Mesenchymal stem cell (in vitro differentiated cells and primary cell): Measurements from ENCODE around the gene LRRC19.

Source experiments
- DNase-seq: peaks from one replicate; pipeline ENCODE4 v3.0.0-alpha.2; 2013
- H2AFZ ChIP-seq: one replicate; pipeline ENCODE4 v1.6.1; 2013; ENCODE audit warnings: low read depth, mild to moderate bottlenecking, control low read depth, inconsistent platforms, low read length, moderate library complexity
- H2AK5ac ChIP-seq: 2 replicates; pipeline ENCODE4 v1.6.1; 2013; ENCODE audit warnings: low read length, moderate library complexity, mild to moderate bottlenecking, inconsistent platforms; ENCODE audit not compliant: severe bottlenecking
- H2BK120ac ChIP-seq: one replicate; pipeline ENCODE4 v1.6.1; 2013; ENCODE audit warnings: low read depth, mild to moderate bottlenecking, inconsistent platforms, low read length, moderate library complexity
- H2BK12ac ChIP-seq, 2 experiments: one replicate each; pipeline ENCODE4 v1.6.1; 2013; ENCODE audit warnings: inconsistent platforms in 2 of 2, low read length in 2 of 2, mild to moderate bottlenecking in 2 of 2, moderate library complexity in 2 of 2, control low read depth in 1 of 2
- H2BK15ac ChIP-seq: one replicate; pipeline ENCODE4 v1.6.1; 2013; ENCODE audit warnings: mild to moderate bottlenecking, low read depth, inconsistent platforms; ENCODE audit not compliant: poor library complexity, severe bottlenecking
- H2BK5ac ChIP-seq: 2 replicates; pipeline ENCODE4 v1.6.1; 2013; ENCODE audit warnings: low read depth, mild to moderate bottlenecking, low read length, control low read depth, inconsistent platforms; ENCODE audit not compliant: poor library complexity, severe bottlenecking
- H3K14ac ChIP-seq, 2 experiments: one replicate each; pipeline ENCODE4 v1.6.1; 2013; ENCODE audit warnings: inconsistent platforms in 2 of 2, low read length in 2 of 2, control low read depth in 1 of 2, mild to moderate bottlenecking in 1 of 2, moderate library complexity in 1 of 2
- H3K18ac ChIP-seq, 2 experiments: one replicate each; pipeline ENCODE4 v1.6.1; 2013; ENCODE audit warnings: inconsistent platforms in 2 of 2, low read length in 2 of 2, control low read depth in 1 of 2, low read depth in 1 of 2, mild to moderate bottlenecking in 1 of 2
- H3K23ac ChIP-seq, 2 experiments: one replicate each; pipeline ENCODE4 v1.6.1; 2013; ENCODE audit warnings: inconsistent platforms in 2 of 2, low read length in 2 of 2, mild to moderate bottlenecking in 2 of 2, moderate library complexity in 2 of 2, control low read depth in 1 of 2
- H3K27ac ChIP-seq: 2 replicates; pipeline ENCODE4 v1.5.1; 2013; ENCODE audit warnings: mild to moderate bottlenecking, moderate library complexity, low read length, control low read depth, inconsistent platforms; ENCODE audit not compliant: poor library complexity, severe bottlenecking
- H3K27me3 ChIP-seq, 2 experiments: 2 replicates each; pipeline versions ENCODE4 v1.6.1 to v1.7.0; 2013; ENCODE audit warnings: low read length in 2 of 2, mild to moderate bottlenecking in 2 of 2, moderate library complexity in 2 of 2, control low read depth in 1 of 2, inconsistent platforms in 1 of 2; ENCODE audit not compliant: control insufficient read depth in 1 of 2, insufficient read depth in 1 of 2
- H3K36me3 ChIP-seq, 2 experiments: 2 replicates each; pipeline versions ENCODE4 v1.6.1 to v1.7.0; 2013; ENCODE audit warnings: low read length in 2 of 2, control low read depth in 1 of 2, inconsistent platforms in 1 of 2, low read depth in 1 of 2, mild to moderate bottlenecking in 1 of 2; ENCODE audit not compliant: insufficient read depth in 2 of 2, control insufficient read depth in 1 of 2
- H3K4ac ChIP-seq, 2 experiments: one replicate each; pipeline ENCODE4 v1.6.1; 2013; ENCODE audit warnings: inconsistent platforms in 2 of 2, low read length in 2 of 2, mild to moderate bottlenecking in 2 of 2, moderate library complexity in 2 of 2, control low read depth in 1 of 2, low read depth in 1 of 2
- H3K4me1 ChIP-seq: 2 replicates; pipeline ENCODE4 v1.6.1; 2013; ENCODE audit warnings: low read depth, low read length, control low read depth; ENCODE audit not compliant: control insufficient read depth, insufficient read depth
- H3K4me2 ChIP-seq: 2 replicates; pipeline ENCODE4 v1.6.1; 2013; ENCODE audit warnings: low read length, mild to moderate bottlenecking, inconsistent platforms; ENCODE audit not compliant: poor library complexity, severe bottlenecking
- H3K4me3 ChIP-seq, 2 experiments: 2 replicates each; pipeline versions ENCODE4 v1.5.1 to v1.7.0; 2013; ENCODE audit warnings: low read length in 2 of 2, mild to moderate bottlenecking in 2 of 2, control low read depth in 1 of 2, low read depth in 1 of 2; ENCODE audit not compliant: insufficient read depth in 1 of 2
- H3K79me1 ChIP-seq: replicated peaks from 2 replicates; pipeline ENCODE4 v1.6.1; 2013; ENCODE audit warnings: mild to moderate bottlenecking, control low read depth, low read length, inconsistent platforms; ENCODE audit not compliant: poor library complexity, severe bottlenecking
- H3K9ac ChIP-seq: 2 replicates; pipeline ENCODE4 v1.7.0; 2013; ENCODE audit warnings: mild to moderate bottlenecking, low read length, moderate library complexity
- H3K9me3 ChIP-seq: 2 replicates; pipeline ENCODE4 v1.7.0; 2013; ENCODE audit warnings: mild to moderate bottlenecking, low read length; ENCODE audit not compliant: control insufficient read depth
- H4K8ac ChIP-seq: one replicate; pipeline ENCODE4 v1.6.1; 2013; ENCODE audit warnings: inconsistent platforms, mild to moderate bottlenecking, low read length, moderate library complexity
- H4K91ac ChIP-seq: one replicate; pipeline ENCODE4 v1.6.1; 2013; ENCODE audit warnings: mild to moderate bottlenecking, low read length, inconsistent platforms
- WGBS: methylation state at CpG from one replicate; pipeline ENCODE4 v1.1.7; 2013; ENCODE audit warnings: mixed read lengths; 5-methylcytosine and 5-hydroxymethylcytosine counted together

The LRRC19 gene

GRCh38 chr9:26946753-26947727 is 58.4 kb downstream of the LRRC19 start, which contains the start of gene PLAA:
Gene PLAA, minus strand, starts transcription at chr9:26947242. Its CDS starts 197 bp downstream, at chr9:26947045.
- Histone ChIP-seq H2BK15ac (peak within 1 kb of the TSS; percentile 29), H3K4ac (peak within 1 kb of the TSS; percentile 80 to 82), H3K36me3 (peaks cover 0 to 4% of the 10 kb centered on the region in 2 experiments), H4K8ac (peak within 1 kb of the TSS; percentile 94), H3K9me3 (no peaks in the 10 kb centered on the region), H3K23ac (peak within 1 kb of the TSS in 1 of 2 experiments; percentile 79), H2BK120ac (peak within 1 kb of the TSS; percentile 97), H4K91ac (peak within 1 kb of the TSS; percentile 76), H2BK12ac (peak within 1 kb of the TSS in 1 of 2 experiments; percentile 22), H3K4me2 (peak within 1 kb of the TSS; percentile 89), H3K4me1 (no peaks in the 10 kb centered on the region), H3K4me3 (peak within 1 kb of the TSS; percentile 80 to 95), H3K27ac (peak within 1 kb of the TSS; percentile 96), H2AFZ (peak within 1 kb of the TSS; percentile 68), H3K18ac (peak within 1 kb of the TSS; percentile 88 to 89), H3K9ac (peak within 1 kb of the TSS; percentile 97), H3K27me3 (no peaks in the 10 kb centered on the region), H3K79me1 (peaks cover 3% of the 10 kb centered on the region), H2AK5ac (no peak within 1 kb of the TSS), H2BK5ac (peak within 1 kb of the TSS; percentile 95), H3K14ac (peak within 1 kb of the TSS in 1 of 2 experiments; percentile 39)
- WGBS, result under 1% methylated on average over 71 of the region's 76 CpGs
- peak; percentile 95 for DNase-seq

DNA sequence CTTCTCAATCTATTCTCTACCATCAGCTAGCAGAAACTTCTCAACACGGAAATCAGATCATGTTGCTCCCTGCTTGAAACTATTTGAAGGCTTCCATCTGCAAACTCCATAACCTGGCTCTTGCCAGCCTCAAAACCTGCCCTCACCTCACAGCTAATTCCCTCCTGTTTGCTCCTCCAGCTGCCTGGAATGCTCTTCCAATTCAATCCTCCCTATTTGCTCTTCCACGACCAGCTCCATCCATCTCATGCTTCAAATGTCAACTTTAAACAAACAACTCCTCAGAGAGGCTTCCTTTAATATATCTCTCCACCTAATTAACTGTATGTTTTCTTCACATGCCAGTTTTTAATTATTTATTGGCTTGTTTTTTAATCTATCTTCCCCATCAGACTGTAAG is 59.9 kb downstream of the LRRC19 start:
- Histone ChIP-seq H3K27ac (no peak overlapping the region), H3K4me2 (peak overlapping the region; percentile 77), H3K79me1 (peaks cover 5% of the 10 kb centered on the region), H2BK15ac (no peak overlapping the region), H2BK12ac (no peak overlapping the region), H2BK120ac (no peak overlapping the region), H3K18ac (no peak overlapping the region), H3K36me3 (peaks cover 0 to 4% of the 10 kb centered on the region in 2 experiments), H2AK5ac (no peak overlapping the region), H2AFZ (no peak overlapping the region), H3K27me3 (no peaks in the 10 kb centered on the region), H2BK5ac (no peak overlapping the region), H3K4me3 (peak overlapping the region in 1 of 2 experiments; percentile 95), H3K4ac (no peak overlapping the region), H3K23ac (no peak overlapping the region), H3K9me3 (no peaks in the 10 kb centered on the region), H4K91ac (no peak overlapping the region), H3K4me1 (no peaks in the 10 kb centered on the region), H3K14ac (no peak overlapping the region), H4K8ac (no peak overlapping the region), H3K9ac (peak overlapping the region; percentile 97)
- 13% methylated on average over 2 of the region's 2 CpGs for WGBS
- DNase-seq, result peak; percentile 17
